H1 (cell line): Measurements from ENCODE around the gene UBAP2L. TPM values are rescaled to one million over a fixed set of nuclear protein-coding genes. Genes with fewer than 3 reads are reported as not detected.
"Not testable (repeated sequence)": the region's sequence is repeated elsewhere in the genome, so short reads cannot be mapped to it uniquely, and the experiment has no call there.

Experiments
- CTCF ChIA-PET: fragments of 300-600 bp; sonication (Branson Sonifier 250); formaldehyde crosslinking; loops from one replicate; lab custom pipeline; 2021; ENCODE audit not compliant: partially characterized antibody; lab: Charles Lee
- POLR2A ChIA-PET: fragments of 300-600 bp; sonication (Branson Sonifier 250); formaldehyde crosslinking; loops from one replicate; lab custom pipeline; 2021; ENCODE audit warnings: inconsistent platforms; ENCODE audit not compliant: partially characterized antibody; lab: Charles Lee
- DNase-seq, 2 experiments: peaks; one replicate each; pipeline versions ENCODE4 v3.0.0 to v3.0.0-alpha.2; 2010 to 2022; ENCODE audit warnings: low spot score in 2 of 2, low read depth in 1 of 2, mixed read lengths in 1 of 2
- FAIRE-seq: peaks from 2 replicates; lab custom pipeline; 2011; peaks lifted over from hg19 to GRCh38; lab: Jason Lieb, UNC
- H2AFZ ChIP-seq: 2 replicates; pipeline ENCODE4 v1.8.1; 2012; ENCODE audit warnings: low read length, inconsistent platforms
- H2AK5ac ChIP-seq: 2 replicates; pipeline ENCODE4 v1.6.1; 2013; ENCODE audit warnings: low read depth, low read length
- H2BK120ac ChIP-seq: replicated peaks from 2 replicates; pipeline ENCODE3; 2013; ENCODE audit warnings: low read depth, low read length, inconsistent platforms
- H2BK12ac ChIP-seq: 2 replicates; pipeline ENCODE4 v1.6.1; 2013; ENCODE audit warnings: low read depth, low read length
- H2BK15ac ChIP-seq: 2 replicates; pipeline ENCODE4 v1.6.1; 2013; ENCODE audit warnings: low read length
- H2BK20ac ChIP-seq: 2 replicates; pipeline ENCODE4 v1.6.1; 2013; ENCODE audit warnings: low read length
- H2BK5ac ChIP-seq: 2 replicates; pipeline ENCODE4 v1.6.1; 2013; ENCODE audit warnings: low read depth, low read length
- H3K14ac ChIP-seq: 2 replicates; pipeline ENCODE4 v1.6.1; 2013; ENCODE audit warnings: inconsistent platforms; ENCODE audit not compliant: insufficient read length
- H3K18ac ChIP-seq: 2 replicates; pipeline ENCODE4 v1.6.1; 2013; ENCODE audit warnings: low read length; ENCODE audit errors: extremely low read depth
- H3K23ac ChIP-seq: 2 replicates; pipeline ENCODE4 v1.6.1; 2013; ENCODE audit warnings: inconsistent platforms; ENCODE audit not compliant: insufficient read length
- H3K23me2 ChIP-seq: 2 replicates; pipeline ENCODE4 v1.6.1; 2013; ENCODE audit warnings: low read depth, low read length
- H3K27ac ChIP-seq: 2 replicates; pipeline ENCODE4 v1.6.1; 2011; ENCODE audit warnings: low read depth, low read length, inconsistent platforms
- H3K27me3 ChIP-seq, 4 experiments: replicated peaks in 1 of 4; 1 replicate in 1 of 4; 2 replicates in 3 of 4; pipeline versions ENCODE4 v1.6.1 to v1.8.1; 2011 to 2013; ENCODE audit warnings: low read length in 3 of 4, mild to moderate bottlenecking in 3 of 4, inconsistent platforms in 2 of 4, mixed read lengths in 2 of 4, moderate library complexity in 1 of 4; ENCODE audit not compliant: control insufficient read depth in 3 of 4, insufficient read depth in 3 of 4; ENCODE audit errors: extremely low read depth in 1 of 4
- H3K36me3 ChIP-seq, 4 experiments: 2 replicates each; pipeline versions ENCODE4 v1.6.1 to v1.8.1; 2011 to 2013; ENCODE audit warnings: mild to moderate bottlenecking in 4 of 4, low read length in 3 of 4, moderate library complexity in 2 of 4, control low read depth in 1 of 4, inconsistent platforms in 1 of 4; ENCODE audit not compliant: insufficient read depth in 4 of 4, control insufficient read depth in 2 of 4
- H3K4ac ChIP-seq: replicated peaks from 2 replicates; pipeline ENCODE3; 2013; ENCODE audit warnings: low read length, low read depth, mixed read lengths, inconsistent platforms; ENCODE audit not compliant: insufficient read length
- H3K4me1 ChIP-seq, 4 experiments: replicated peaks in 1 of 4; 1 replicate in 1 of 4; 2 replicates in 3 of 4; pipeline versions ENCODE4 v1.6.1 to v1.8.1; 2011 to 2013; ENCODE audit warnings: low read length in 3 of 4, inconsistent platforms in 2 of 4, mixed read lengths in 1 of 4; ENCODE audit not compliant: insufficient read depth in 4 of 4, control insufficient read depth in 3 of 4
- H3K4me2 ChIP-seq, 2 experiments: 2 replicates each; pipeline versions ENCODE4 v1.6.1 to v1.8.1; 2011 to 2013; ENCODE audit warnings: low read depth in 2 of 2, low read length in 2 of 2, control low read depth in 1 of 2, inconsistent platforms in 1 of 2, mild to moderate bottlenecking in 1 of 2; ENCODE audit not compliant: insufficient read depth in 1 of 2
- H3K4me3 ChIP-seq, 4 experiments: fragments of 200-600, 300-600 bp in 1 of 4; sonication (generic), shearing (Covaris generic), sonication (Bioruptor Twin) in 1 of 4; 2 replicates each; pipeline versions ENCODE4 v1.5.1 to v1.8.1; 2011 to 2016; ENCODE audit warnings: low read length in 4 of 4, low read depth in 3 of 4, control low read depth in 2 of 4, inconsistent platforms in 2 of 4, mild to moderate bottlenecking in 2 of 4, mixed read lengths in 1 of 4, moderate library complexity in 1 of 4; ENCODE audit not compliant: insufficient read depth in 2 of 4; ENCODE audit errors: extremely low read depth in 1 of 4
- H3K56ac ChIP-seq: replicated peaks from 2 replicates; pipeline ENCODE3; 2013; ENCODE audit warnings: low read depth, mild to moderate bottlenecking, mixed read lengths, low read length, inconsistent platforms; ENCODE audit not compliant: insufficient read length
- H3K79me1 ChIP-seq: 2 replicates; pipeline ENCODE4 v1.6.1; 2013; ENCODE audit warnings: low read depth, low read length, control low read depth
- H3K79me2 ChIP-seq, 2 experiments: 2 replicates each; pipeline versions ENCODE4 v1.6.1 to v1.8.1; 2012 to 2013; ENCODE audit warnings: low read length in 2 of 2, mild to moderate bottlenecking in 2 of 2, inconsistent platforms in 1 of 2; ENCODE audit not compliant: insufficient read depth in 2 of 2, control insufficient read depth in 1 of 2
- H3K9ac ChIP-seq, 4 experiments: replicated peaks in 1 of 4; 1 replicate in 1 of 4; 2 replicates in 3 of 4; pipeline versions ENCODE4 v1.6.1 to v1.8.1; 2011 to 2013; ENCODE audit warnings: low read depth in 3 of 4, low read length in 3 of 4, control low read depth in 2 of 4, mild to moderate bottlenecking in 2 of 4, moderate library complexity in 2 of 4, inconsistent platforms in 1 of 4; ENCODE audit errors: extremely low read depth in 1 of 4
- H3K9me3 ChIP-seq, 2 experiments: 2 replicates each; pipeline versions ENCODE4 v1.6.1 to v1.8.1; 2012 to 2013; ENCODE audit warnings: mild to moderate bottlenecking in 2 of 2, moderate library complexity in 2 of 2, control low read depth in 1 of 2, inconsistent platforms in 1 of 2, low read depth in 1 of 2, low read length in 1 of 2, mixed read lengths in 1 of 2; ENCODE audit not compliant: insufficient read depth in 2 of 2
- H4K20me1 ChIP-seq, 2 experiments: replicated peaks in 1 of 2; 2 replicates each; pipeline versions ENCODE3 to v1.8.1; 2011 to 2013; ENCODE audit warnings: inconsistent platforms in 2 of 2, low read length in 2 of 2, mild to moderate bottlenecking in 1 of 2; ENCODE audit not compliant: insufficient read depth in 2 of 2, control insufficient read depth in 1 of 2
- H4K5ac ChIP-seq: 2 replicates; pipeline ENCODE4 v1.6.1; 2013; ENCODE audit warnings: low read length, low read depth, mixed read lengths, inconsistent platforms; ENCODE audit not compliant: insufficient read length
- H4K8ac ChIP-seq: 2 replicates; pipeline ENCODE4 v1.8.0; 2013; ENCODE audit warnings: mild to moderate bottlenecking, moderate library complexity, low read length, inconsistent platforms; ENCODE audit not compliant: insufficient read depth; ENCODE audit errors: extremely low read depth
- H4K91ac ChIP-seq: replicated peaks from 2 replicates; pipeline ENCODE3; 2013; ENCODE audit warnings: low read length, mixed read lengths, inconsistent platforms; ENCODE audit not compliant: insufficient read length
- WGBS, 2 experiments: shearing (Covaris generic) in 1 of 2; methylation state at CpG; one replicate each; pipeline versions ENCODE4 v1.1.6 to v1.1.7; 2013 to 2015; ENCODE audit warnings: low lambda C conversion rate in 2 of 2, mixed read lengths in 2 of 2, inconsistent platforms in 1 of 2, low coverage in 1 of 2, missing lambda C conversion rate in 1 of 2; ENCODE audit not compliant: insufficient replicate concordance in 2 of 2, insufficient coverage in 1 of 2, insufficient read length in 1 of 2; ENCODE audit errors: extremely low coverage in 1 of 2, missing lambda C conversion rate in 1 of 2; 5-methylcytosine and 5-hydroxymethylcytosine counted together
- polyA plus RNA-seq, 7 experiments: library from polyadenylated mRNA; depleted of rRNA in 3 of 7; stranded (reverse) in 5 of 7; unstranded in 2 of 7; fragments of >200 nt in 5 of 7; fragments of 200-250 nt in 2 of 7; gene quantifications; 1 replicate in 5 of 7; 2 replicates in 1 of 7; 4 replicates in 1 of 7; pipeline versions ENCODE4 v1.2.1 to v1.2.3, GENCODE V29; 2011 to 2013; ENCODE audit warnings: missing spikeins in 2 of 7, mixed read lengths in 2 of 7
- total RNA-seq: library from RNA; stranded (reverse); fragmentation: NEBNext Ultra II Directional; extraction: Animal tissue kit (Norgen Biotek cat#: 25700); gene quantifications from 2 replicates; pipeline ENCODE4 v1.2.1, GENCODE V29; 2021

The UBAP2L gene
- total and polyA plus RNA-seq, 2 of the 8 experiments (the other 6 are each of a cell fraction or from before 2014, with no cell fraction given), result 254 to 349 TPM

DNA sequence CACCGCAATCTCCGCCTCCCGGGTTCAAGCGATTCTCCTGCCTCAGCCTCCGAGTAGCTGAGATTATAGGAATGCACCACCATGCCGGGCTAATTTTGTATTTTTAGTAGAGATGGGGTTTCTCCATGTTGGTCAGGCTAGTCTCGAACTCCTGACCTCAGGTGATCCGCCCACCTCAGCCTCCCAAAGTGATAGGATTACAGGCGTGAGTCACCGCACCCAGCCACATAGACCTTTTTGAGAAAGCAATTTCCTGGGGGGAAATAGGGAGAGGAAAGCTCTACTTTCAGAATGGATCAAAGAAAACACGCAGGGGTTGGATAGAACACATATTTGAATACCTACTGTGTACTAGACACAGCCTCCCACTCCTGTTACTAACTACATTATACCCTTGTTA lies 15.0 kb upstream of the UBAP2L start:
- H4K8ac ChIP-seq, H2BK5ac ChIP-seq, H2BK15ac ChIP-seq, H3K4me1 ChIP-seq, H2AK5ac ChIP-seq, H2AFZ ChIP-seq, H3K9ac ChIP-seq, H3K27me3 ChIP-seq, H3K23ac ChIP-seq, H4K91ac ChIP-seq, H2BK12ac ChIP-seq, H2BK120ac ChIP-seq, H3K79me2 ChIP-seq, H4K20me1 ChIP-seq, H3K9me3 ChIP-seq, H3K4me2 ChIP-seq, H3K4ac ChIP-seq, H3K27ac ChIP-seq, H3K79me1 ChIP-seq, H2BK20ac ChIP-seq, H3K18ac ChIP-seq, DNase-seq, FAIRE-seq, H3K56ac ChIP-seq, H4K5ac ChIP-seq, CTCF ChIA-PET, H3K23me2 ChIP-seq, H3K4me3 ChIP-seq, H3K14ac ChIP-seq: not testable (repeated sequence)
- POLR2A ChIA-PET, result interaction anchor here (1.0 to 10.7 kb wide), 6 partner anchors 12 to 68 kb away, joined by 3 to 99 read pairs (median 3); partner anchors contain the start of genes HAX1 and UBAP2L
- peaks cover 11 to 46% (median 30%) of the 10 kb centered on the region in 4 experiments; a peak in 7 of 8 replicates for H3K36me3 ChIP-seq
- WGBS, 2 experiments, result 93% methylated on average over 11 of the region's 11 CpGs; no CpG with 5 or more reads in 1 of the 2 experiments
